ENCODE data around the gene PLCB4.

PLCB4 gene

DNA sequence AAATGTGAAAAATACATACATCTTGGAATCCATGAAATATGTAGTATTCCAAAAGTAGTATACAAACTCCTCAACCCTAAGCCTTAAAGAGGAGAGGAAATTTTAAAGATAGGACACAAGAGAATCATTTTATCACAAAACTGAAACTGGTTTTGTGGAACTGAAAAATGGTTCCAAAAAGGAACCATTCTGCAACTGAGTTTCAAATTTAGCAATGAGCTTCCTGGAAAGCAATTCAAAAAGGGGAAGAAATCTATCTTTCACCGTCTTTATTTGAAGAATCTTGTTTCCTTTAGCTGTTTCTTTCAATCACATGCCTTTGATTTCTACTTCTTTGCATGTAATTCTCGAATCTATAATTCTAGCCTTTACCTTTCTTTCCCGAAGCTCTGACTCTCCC is 413.3 kb downstream of the PLCB4 start:
- no peaks in the 10 kb centered on the region for H3K9me3 ChIP-seq (ENCODE audit: control insufficient read depth, low read length)
- no peak overlapping the region for H3K9ac ChIP-seq
- no peaks in the 10 kb centered on the region for H3K4me1 ChIP-seq
- no peaks in the 10 kb centered on the region for H3K79me2 ChIP-seq
- no peak overlapping the region for H3K4me2 ChIP-seq (ENCODE audit: low read length)
- H3K27ac ChIP-seq: no peak overlapping the region
- H3K4me3 ChIP-seq (ENCODE audit: low read depth, low read length): no peak overlapping the region
- TF ChIP-seq, protein P1, sequence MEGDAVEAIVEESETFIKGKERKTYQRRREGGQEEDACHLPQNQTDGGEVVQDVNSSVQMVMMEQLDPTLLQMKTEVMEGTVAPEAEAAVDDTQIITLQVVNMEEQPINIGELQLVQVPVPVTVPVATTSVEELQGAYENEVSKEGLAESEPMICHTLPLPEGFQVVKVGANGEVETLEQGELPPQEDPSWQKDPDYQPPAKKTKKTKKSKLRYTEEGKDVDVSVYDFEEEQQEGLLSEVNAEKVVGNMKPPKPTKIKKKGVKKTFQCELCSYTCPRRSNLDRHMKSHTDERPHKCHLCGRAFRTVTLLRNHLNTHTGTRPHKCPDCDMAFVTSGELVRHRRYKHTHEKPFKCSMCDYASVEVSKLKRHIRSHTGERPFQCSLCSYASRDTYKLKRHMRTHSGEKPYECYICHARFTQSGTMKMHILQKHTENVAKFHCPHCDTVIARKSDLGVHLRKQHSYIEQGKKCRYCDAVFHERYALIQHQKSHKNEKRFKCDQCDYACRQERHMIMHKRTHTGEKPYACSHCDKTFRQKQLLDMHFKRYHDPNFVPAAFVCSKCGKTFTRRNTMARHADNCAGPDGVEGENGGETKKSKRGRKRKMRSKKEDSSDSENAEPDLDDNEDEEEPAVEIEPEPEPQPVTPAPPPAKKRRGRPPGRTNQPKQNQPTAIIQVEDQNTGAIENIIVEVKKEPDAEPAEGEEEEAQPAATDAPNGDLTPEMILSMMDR (IDR thresholded peaks at IDR 0.05): no peak
- H2AFZ ChIP-seq: no peak overlapping the region
- H3K36me3 ChIP-seq (ENCODE audit: control insufficient read depth, insufficient read depth, low read length): no peaks in the 10 kb centered on the region
- no peaks in the 10 kb centered on the region for H3K27me3 ChIP-seq (ENCODE audit: control insufficient read depth, insufficient read depth, low read length)

GRCh38 chr20:9483131-9483530 is 414.2 kb downstream of the PLCB4 start:
- Histone ChIP-seq H3K27me3 (ENCODE audit: control insufficient read depth, insufficient read depth, low read length) (no peaks in the 10 kb centered on the region), H2AFZ (no peak overlapping the region), H3K36me3 (ENCODE audit: control insufficient read depth, insufficient read depth, low read length) (no peaks in the 10 kb centered on the region), H3K27ac (no peak overlapping the region), H3K9ac (no peak overlapping the region), H3K9me3 (ENCODE audit: control insufficient read depth, low read length) (no peaks in the 10 kb centered on the region), H3K4me1 (no peaks in the 10 kb centered on the region), H3K4me2 (ENCODE audit: low read length) (no peak overlapping the region), H3K79me2 (no peaks in the 10 kb centered on the region), H3K4me3 (ENCODE audit: low read depth, low read length) (no peak overlapping the region)
- TF ChIP-seq, protein P1 (IDR thresholded peaks at IDR 0.05): no peak

DNA sequence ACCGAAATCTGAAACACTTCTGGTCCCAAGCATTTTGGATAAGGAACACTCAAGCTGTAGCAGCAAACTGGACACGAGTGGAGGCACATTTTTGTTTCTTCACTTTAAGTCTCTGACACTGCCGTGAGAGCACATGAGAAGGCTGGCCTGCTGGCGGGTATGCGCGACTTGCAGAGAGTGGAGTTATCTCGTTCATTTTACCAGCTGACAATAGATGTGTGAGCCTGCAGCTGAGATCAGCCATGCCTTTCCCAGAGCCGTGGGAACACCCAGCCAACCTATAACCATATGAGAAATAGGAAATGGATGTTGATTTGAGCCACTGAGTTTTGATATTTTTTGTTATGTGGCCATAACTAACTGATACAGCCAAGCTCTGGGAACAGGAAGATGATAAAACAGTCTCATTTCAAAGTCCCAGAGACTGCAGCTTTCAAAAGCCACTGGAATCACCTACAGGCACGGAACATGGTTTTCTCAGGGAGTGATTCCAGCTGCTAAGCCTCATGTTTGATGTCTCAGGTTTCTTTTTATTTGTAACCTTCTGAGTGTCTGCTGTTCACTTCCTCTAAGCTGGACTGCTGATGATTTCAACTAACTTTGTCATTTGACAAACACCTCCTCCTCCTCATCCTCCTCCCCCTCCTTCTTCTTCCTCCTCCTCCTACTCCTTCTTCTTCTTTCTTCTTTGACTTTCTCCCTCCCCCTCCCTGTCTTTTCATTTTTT is 416.9 kb downstream of the PLCB4 start:
- no peak overlapping the region for H2AFZ ChIP-seq
- H3K27ac ChIP-seq: no peak overlapping the region
- TF ChIP-seq, protein P1 (IDR thresholded peaks at IDR 0.05): no peak
- H3K27me3 ChIP-seq (ENCODE audit: control insufficient read depth, insufficient read depth, low read length): no peaks in the 10 kb centered on the region
- H3K4me1 ChIP-seq: no peaks in the 10 kb centered on the region
- H3K79me2 ChIP-seq: no peaks in the 10 kb centered on the region
- no peak overlapping the region for H3K9ac ChIP-seq
- H3K4me2 ChIP-seq (ENCODE audit: low read length): no peak overlapping the region
- no peak overlapping the region for H3K4me3 ChIP-seq (ENCODE audit: low read depth, low read length)
- H3K9me3 ChIP-seq (ENCODE audit: control insufficient read depth, low read length): no peaks in the 10 kb centered on the region
- no peaks in the 10 kb centered on the region for H3K36me3 ChIP-seq (ENCODE audit: control insufficient read depth, insufficient read depth, low read length)

DNA sequence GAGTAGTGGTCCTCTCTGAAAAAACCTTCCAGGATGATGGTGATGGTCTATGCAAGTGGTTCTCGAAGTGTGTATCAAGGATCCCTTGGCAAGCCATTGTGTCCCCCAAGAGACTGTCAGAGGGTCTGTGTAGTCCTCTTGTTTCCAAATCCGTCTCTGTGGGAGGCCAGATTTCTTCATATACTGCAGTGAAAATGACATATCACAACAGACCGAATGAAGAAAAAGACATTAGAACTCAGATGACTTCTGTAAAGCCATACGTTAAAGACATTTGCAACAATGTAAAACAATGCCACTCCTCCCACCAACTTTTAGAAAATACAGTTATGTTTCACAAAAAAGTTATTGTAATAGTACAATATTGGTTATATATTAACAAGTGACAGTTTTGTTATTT is 418.3 kb downstream of the PLCB4 start:
- Histone ChIP-seq H3K36me3 (ENCODE audit: control insufficient read depth, insufficient read depth, low read length) (no peaks in the 10 kb centered on the region), H3K27ac (no peak overlapping the region), H3K79me2 (no peaks in the 10 kb centered on the region), H3K4me2 (ENCODE audit: low read length) (no peak overlapping the region), H3K4me3 (ENCODE audit: low read depth, low read length) (no peak overlapping the region), H3K4me1 (no peaks in the 10 kb centered on the region), H3K27me3 (ENCODE audit: control insufficient read depth, insufficient read depth, low read length) (no peaks in the 10 kb centered on the region), H2AFZ (no peak overlapping the region), H3K9me3 (ENCODE audit: control insufficient read depth, low read length) (no peaks in the 10 kb centered on the region), H3K9ac (no peak overlapping the region)
- TF ChIP-seq, protein P1 (IDR thresholded peaks at IDR 0.05): no peak

DNA sequence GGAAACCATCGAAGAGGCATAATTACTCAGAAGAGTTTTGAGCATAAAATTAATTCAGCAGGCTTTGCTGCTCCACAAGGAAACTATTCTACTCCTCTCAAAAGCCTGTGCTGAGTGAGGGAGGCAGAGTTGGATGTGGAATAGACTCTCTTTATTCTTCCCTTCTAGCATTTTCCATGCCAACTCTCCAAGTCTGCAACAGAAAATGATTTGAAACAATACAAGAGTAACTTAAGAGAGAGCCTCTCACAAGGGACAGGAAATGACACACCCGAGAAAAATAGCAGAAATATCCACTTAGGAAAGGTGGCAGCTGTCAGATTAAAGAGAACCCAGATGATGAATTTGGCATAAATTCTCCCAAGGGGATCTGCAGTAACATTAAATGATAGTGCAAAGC is 419.2 kb downstream of the PLCB4 start:
- no peak overlapping the region for H2AFZ ChIP-seq
- no peak overlapping the region for H3K4me2 ChIP-seq (ENCODE audit: low read length)
- no peak overlapping the region for H3K9ac ChIP-seq
- TF ChIP-seq, protein P1 (IDR thresholded peaks at IDR 0.05): no peak
- no peaks in the 10 kb centered on the region for H3K9me3 ChIP-seq (ENCODE audit: control insufficient read depth, low read length)
- no peaks in the 10 kb centered on the region for H3K4me1 ChIP-seq
- no peaks in the 10 kb centered on the region for H3K27me3 ChIP-seq (ENCODE audit: control insufficient read depth, insufficient read depth, low read length)
- no peak overlapping the region for H3K4me3 ChIP-seq (ENCODE audit: low read depth, low read length)
- no peak overlapping the region for H3K27ac ChIP-seq
- H3K36me3 ChIP-seq (ENCODE audit: control insufficient read depth, insufficient read depth, low read length): no peaks in the 10 kb centered on the region
- no peaks in the 10 kb centered on the region for H3K79me2 ChIP-seq
